ENCODE measurements around the gene NRG2. TPM values are rescaled to one million over a fixed set of nuclear protein-coding genes. Genes with fewer than 3 reads are reported as not detected.

The NRG2 gene
- total and polyA plus RNA-seq, 4 donors, result 2.4 to 11.5 (median 7.3) TPM

DNA sequence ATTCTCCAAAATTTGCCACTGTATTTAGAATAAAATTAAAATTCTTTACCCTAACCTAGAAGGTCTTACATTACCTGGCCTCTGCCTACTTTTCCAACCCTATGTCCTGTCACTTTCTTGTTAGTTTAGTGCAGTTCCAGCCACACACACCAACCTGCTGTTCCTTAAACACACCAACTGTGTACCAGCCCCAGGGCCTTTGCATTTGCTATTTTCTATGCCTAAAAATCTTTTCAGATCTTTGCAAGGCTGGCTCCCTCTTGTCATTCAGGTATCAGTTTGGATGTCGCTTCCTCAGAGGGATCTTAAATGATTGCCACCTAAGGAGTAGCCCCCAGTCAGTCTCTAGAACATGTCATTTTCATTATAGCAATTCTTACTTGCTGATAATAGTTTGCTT lies 17.7 kb upstream of the NRG2 start:
- Histone ChIP-seq H3K27ac (ENCODE audit: low read depth, low read length) (no peak overlapping the region), H3K27me3 (ENCODE audit: control insufficient read depth, insufficient read depth, low read length) (peaks cover 44% of the 10 kb centered on the region), H3K36me3 (ENCODE audit: control insufficient read depth, insufficient read depth, low read length) (no peaks in the 10 kb centered on the region), H3K4me1 (ENCODE audit: control insufficient read depth, insufficient read depth, low read length) (no peaks in the 10 kb centered on the region), H3K4me3 (ENCODE audit: low read depth, low read length) (no peak overlapping the region), H3K9me3 (ENCODE audit: control insufficient read depth, insufficient read depth, low read length) (no peaks in the 10 kb centered on the region)
- no CpG with 5 or more reads among the region's 1 CpG for WGBS (ENCODE audit: insufficient coverage)
- DNase-seq (ENCODE audit: low read depth in 4 of 6, low spot score in 6 of 6), result no peak

DNA sequence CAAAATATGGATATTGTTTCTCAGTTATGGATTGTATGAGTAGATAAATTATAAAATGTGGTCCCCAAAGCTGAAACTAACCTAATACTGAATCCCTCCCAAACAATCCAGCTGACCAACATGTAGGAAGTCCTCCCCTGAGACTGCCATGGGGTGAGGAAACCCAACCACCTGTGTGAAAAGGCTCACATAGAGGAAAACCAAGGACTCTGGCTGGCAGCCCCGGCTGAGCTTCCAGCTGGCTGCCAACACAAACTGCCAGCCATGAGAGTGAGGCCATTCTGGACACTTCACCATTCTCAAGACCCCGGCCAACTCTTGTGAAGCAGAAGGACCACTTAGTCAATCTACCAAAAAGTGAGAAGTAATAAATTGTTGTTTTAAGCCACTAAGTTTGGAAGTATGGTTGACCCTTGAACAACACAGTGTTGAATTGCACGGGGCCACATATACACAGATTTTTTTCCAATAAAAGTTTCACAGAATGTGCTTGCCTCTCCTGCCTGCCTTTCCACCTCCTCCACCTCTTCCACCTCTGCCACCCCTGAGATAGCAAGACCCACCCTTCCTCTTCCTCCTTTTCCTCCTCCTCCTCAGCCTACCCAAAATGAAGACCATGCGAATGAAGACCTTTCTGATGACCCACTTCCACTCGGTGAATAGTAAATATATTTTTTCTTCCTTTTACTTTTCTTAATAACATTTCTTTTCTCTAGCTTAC lies 15.3 kb upstream of the NRG2 start:
- no peak for DNase-seq (ENCODE audit: low read depth in 4 of 6, low spot score in 6 of 6)
- no peaks in the 10 kb centered on the region for H3K4me1 ChIP-seq (ENCODE audit: control insufficient read depth, insufficient read depth, low read length)
- H3K9me3 ChIP-seq (ENCODE audit: control insufficient read depth, insufficient read depth, low read length), result no peaks in the 10 kb centered on the region
- no peak overlapping the region for H3K4me3 ChIP-seq (ENCODE audit: low read depth, low read length)
- no peak overlapping the region for H3K27ac ChIP-seq (ENCODE audit: low read depth, low read length)
- WGBS (ENCODE audit: insufficient coverage), result 76% methylated on average over 2 of the region's 5 CpGs
- H3K36me3 ChIP-seq (ENCODE audit: control insufficient read depth, insufficient read depth, low read length), result no peaks in the 10 kb centered on the region
- H3K27me3 ChIP-seq (ENCODE audit: control insufficient read depth, insufficient read depth, low read length), result peaks cover 47% of the 10 kb centered on the region

DNA sequence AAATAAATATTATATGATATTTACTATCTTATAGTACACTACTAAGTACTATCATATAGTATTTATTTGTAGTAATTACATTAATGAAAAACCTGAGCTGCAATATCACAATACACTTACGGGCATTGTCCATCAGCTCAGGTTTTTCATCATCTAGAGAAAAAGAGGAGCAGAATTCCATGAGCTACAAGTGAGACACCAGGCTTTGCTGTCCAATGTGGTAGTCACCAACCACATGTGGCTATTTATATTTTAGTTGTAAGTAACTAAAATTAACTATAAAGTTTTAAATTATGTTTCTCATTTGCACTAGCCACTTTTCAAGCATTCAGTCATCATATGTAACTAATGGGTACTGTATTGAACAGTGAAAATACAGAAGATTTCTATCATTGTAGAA lies 13.8 kb upstream of the NRG2 start:
- no CpG with 5 or more reads among the region's 1 CpG for WGBS (ENCODE audit: insufficient coverage)
- Histone ChIP-seq H3K9me3 (ENCODE audit: control insufficient read depth, insufficient read depth, low read length) (no peaks in the 10 kb centered on the region), H3K27me3 (ENCODE audit: control insufficient read depth, insufficient read depth, low read length) (peaks cover 41% of the 10 kb centered on the region), H3K4me1 (ENCODE audit: control insufficient read depth, insufficient read depth, low read length) (no peaks in the 10 kb centered on the region), H3K36me3 (ENCODE audit: control insufficient read depth, insufficient read depth, low read length) (no peaks in the 10 kb centered on the region), H3K4me3 (ENCODE audit: low read depth, low read length) (no peak overlapping the region), H3K27ac (ENCODE audit: low read depth, low read length) (no peak overlapping the region)
- DNase-seq (ENCODE audit: low read depth in 4 of 6, low spot score in 6 of 6), result no peak

DNA sequence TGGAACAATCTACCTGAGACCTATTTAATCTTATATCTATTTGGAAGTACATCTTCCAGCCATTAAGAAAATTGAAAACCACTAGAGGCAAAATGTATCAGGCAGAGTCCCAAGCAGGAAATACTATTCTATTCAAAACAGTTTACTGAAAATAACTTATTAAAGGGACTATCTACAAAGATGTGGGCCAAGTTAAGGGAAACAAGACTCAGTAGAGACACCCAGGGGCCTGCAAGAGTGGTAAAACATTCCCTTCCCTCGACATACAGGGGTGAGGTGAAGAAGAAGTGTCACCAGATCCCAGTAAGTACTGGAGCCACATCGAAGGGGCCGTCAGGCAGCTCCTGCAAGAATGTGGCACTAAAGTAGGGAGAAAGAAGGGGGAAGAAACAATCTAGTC lies 12.1 kb upstream of the NRG2 start:
- Histone ChIP-seq H3K4me1 (ENCODE audit: control insufficient read depth, insufficient read depth, low read length) (no peaks in the 10 kb centered on the region), H3K27ac (ENCODE audit: low read depth, low read length) (no peak overlapping the region), H3K9me3 (ENCODE audit: control insufficient read depth, insufficient read depth, low read length) (no peaks in the 10 kb centered on the region), H3K4me3 (ENCODE audit: low read depth, low read length) (no peak overlapping the region), H3K27me3 (ENCODE audit: control insufficient read depth, insufficient read depth, low read length) (peaks cover 32% of the 10 kb centered on the region), H3K36me3 (ENCODE audit: control insufficient read depth, insufficient read depth, low read length) (no peaks in the 10 kb centered on the region)
- no CpG with 5 or more reads among the region's 3 CpGs for WGBS (ENCODE audit: insufficient coverage)
- DNase-seq (ENCODE audit: low read depth in 4 of 6, low spot score in 6 of 6), result no peak

DNA sequence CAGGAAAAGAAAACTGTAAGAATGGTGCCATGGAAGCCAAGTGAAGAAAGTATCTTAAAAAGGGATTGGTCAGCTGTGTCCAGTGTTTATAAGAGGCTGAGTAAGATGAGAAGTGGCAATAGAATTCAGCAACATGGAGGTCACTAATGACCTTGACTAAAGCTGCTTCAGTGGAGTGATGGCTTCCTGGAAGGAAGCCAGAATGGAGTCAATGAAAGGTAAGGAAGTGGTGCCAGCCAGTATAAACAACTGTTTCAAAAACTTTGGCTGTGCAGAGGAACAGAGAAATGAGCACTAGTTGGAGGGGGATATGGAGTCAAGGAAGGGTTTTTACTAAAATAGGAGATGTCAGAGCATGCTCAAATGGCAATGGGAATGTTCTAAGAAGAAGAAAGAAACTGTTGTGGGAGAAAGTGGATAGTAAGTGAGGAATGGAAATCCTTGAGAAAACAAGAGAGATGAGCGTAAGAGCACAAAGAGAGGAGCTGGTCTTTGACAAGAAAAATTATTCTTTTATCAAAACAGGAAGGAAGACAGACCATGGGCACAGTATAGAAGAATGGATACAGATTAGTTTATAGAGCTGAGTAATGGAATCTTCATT lies 11.1 kb upstream of the NRG2 start:
- H3K9me3 ChIP-seq (ENCODE audit: control insufficient read depth, insufficient read depth, low read length), result no peaks in the 10 kb centered on the region
- no peak overlapping the region for H3K4me3 ChIP-seq (ENCODE audit: low read depth, low read length)
- peaks cover 27% of the 10 kb centered on the region for H3K27me3 ChIP-seq (ENCODE audit: control insufficient read depth, insufficient read depth, low read length)
- H3K36me3 ChIP-seq (ENCODE audit: control insufficient read depth, insufficient read depth, low read length), result no peaks in the 10 kb centered on the region
- DNase-seq (ENCODE audit: low read depth in 4 of 6, low spot score in 6 of 6), result peak in 2 of 6 donors; percentile 36 to 45
- no peaks in the 10 kb centered on the region for H3K4me1 ChIP-seq (ENCODE audit: control insufficient read depth, insufficient read depth, low read length)
- WGBS (ENCODE audit: insufficient coverage), result 80% methylated on average over 1 of the region's 1 CpG
- H3K27ac ChIP-seq (ENCODE audit: low read depth, low read length), result no peak overlapping the region

DNA sequence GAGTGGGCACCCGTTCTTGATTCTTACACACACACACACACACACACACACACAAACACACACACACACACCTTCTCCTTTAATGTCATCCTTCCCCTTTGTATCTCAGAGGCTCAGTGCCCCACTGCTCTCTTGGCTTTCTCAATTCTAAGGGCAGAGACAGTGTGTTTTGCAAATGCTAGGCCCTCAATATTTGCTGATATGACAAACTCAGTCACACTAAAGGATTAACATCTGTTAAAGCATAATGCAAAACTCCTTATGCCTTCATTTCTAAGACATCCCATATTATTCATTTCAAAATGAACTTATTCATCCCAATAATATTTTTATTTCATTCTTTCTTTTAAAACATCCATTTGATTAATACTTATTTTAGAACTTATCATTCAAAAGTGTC lies 8.9 kb upstream of the NRG2 start:
- Histone ChIP-seq H3K27ac (ENCODE audit: low read depth, low read length) (no peak overlapping the region), H3K4me1 (ENCODE audit: control insufficient read depth, insufficient read depth, low read length) (no peaks in the 10 kb centered on the region), H3K27me3 (ENCODE audit: control insufficient read depth, insufficient read depth, low read length) (peaks cover 12% of the 10 kb centered on the region), H3K4me3 (ENCODE audit: low read depth, low read length) (no peak overlapping the region), H3K36me3 (ENCODE audit: control insufficient read depth, insufficient read depth, low read length) (no peaks in the 10 kb centered on the region), H3K9me3 (ENCODE audit: control insufficient read depth, insufficient read depth, low read length) (no peaks in the 10 kb centered on the region)
- no peak for DNase-seq (ENCODE audit: low read depth in 4 of 6, low spot score in 6 of 6)
- WGBS (ENCODE audit: insufficient coverage), result 0% methylated on average over 1 of the region's 1 CpG

DNA sequence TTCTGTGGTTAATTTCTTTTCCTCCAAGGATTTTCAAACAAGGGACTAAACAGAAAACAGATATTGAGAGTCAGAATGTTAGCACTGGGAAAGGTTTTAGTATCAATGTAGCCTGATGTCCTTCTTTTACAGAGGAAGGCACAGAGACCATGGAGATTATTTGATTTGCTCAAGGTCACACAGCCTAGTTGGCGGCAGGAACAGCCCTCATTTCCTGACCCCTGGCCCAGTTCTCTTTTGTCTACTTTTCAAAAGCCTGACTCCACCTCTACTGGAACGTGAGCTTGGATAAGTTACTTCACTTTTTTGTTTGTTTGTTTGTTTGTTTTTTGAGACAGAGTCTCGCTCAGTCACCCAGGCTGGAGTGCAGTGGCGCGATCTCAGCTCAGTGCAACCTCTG lies 6.6 kb upstream of the NRG2 start:
- DNase-seq (ENCODE audit: low read depth in 4 of 6, low spot score in 6 of 6), result no peak
- Histone ChIP-seq H3K27me3 (ENCODE audit: control insufficient read depth, insufficient read depth, low read length) (peaks cover 4% of the 10 kb centered on the region), H3K9me3 (ENCODE audit: control insufficient read depth, insufficient read depth, low read length) (no peaks in the 10 kb centered on the region), H3K4me3 (ENCODE audit: low read depth, low read length) (no peak overlapping the region), H3K36me3 (ENCODE audit: control insufficient read depth, insufficient read depth, low read length) (no peaks in the 10 kb centered on the region), H3K27ac (ENCODE audit: low read depth, low read length) (no peak overlapping the region), H3K4me1 (ENCODE audit: control insufficient read depth, insufficient read depth, low read length) (no peaks in the 10 kb centered on the region)
- WGBS (ENCODE audit: insufficient coverage), result 81% methylated on average over 4 of the region's 5 CpGs

DNA sequence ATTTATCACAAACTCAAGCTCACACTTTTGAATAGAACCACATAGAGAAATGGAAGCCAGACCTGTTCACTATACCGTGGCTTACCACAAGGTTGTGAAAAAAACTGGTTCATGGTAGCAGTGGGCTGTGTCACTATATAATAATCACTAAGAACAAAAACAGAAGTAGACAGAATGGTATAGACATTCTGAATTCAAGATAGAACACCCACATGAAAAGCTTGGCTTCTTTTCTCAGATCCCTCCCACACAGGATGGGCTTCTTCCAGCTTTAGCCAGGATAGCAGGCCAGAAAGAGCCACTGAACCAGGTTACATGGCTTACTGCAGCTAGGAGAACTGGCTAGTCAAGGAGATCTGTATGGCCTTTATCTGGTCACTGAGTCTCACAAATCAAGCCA lies 6.1 kb upstream of the NRG2 start:
- WGBS (ENCODE audit: insufficient coverage), result no CpG with 5 or more reads among the region's 1 CpG
- Histone ChIP-seq H3K27me3 (ENCODE audit: control insufficient read depth, insufficient read depth, low read length) (peaks cover 4% of the 10 kb centered on the region), H3K9me3 (ENCODE audit: control insufficient read depth, insufficient read depth, low read length) (no peaks in the 10 kb centered on the region), H3K27ac (ENCODE audit: low read depth, low read length) (no peak overlapping the region), H3K36me3 (ENCODE audit: control insufficient read depth, insufficient read depth, low read length) (no peaks in the 10 kb centered on the region), H3K4me3 (ENCODE audit: low read depth, low read length) (no peak overlapping the region), H3K4me1 (ENCODE audit: control insufficient read depth, insufficient read depth, low read length) (no peaks in the 10 kb centered on the region)
- no peak for DNase-seq (ENCODE audit: low read depth in 4 of 6, low spot score in 6 of 6)

DNA sequence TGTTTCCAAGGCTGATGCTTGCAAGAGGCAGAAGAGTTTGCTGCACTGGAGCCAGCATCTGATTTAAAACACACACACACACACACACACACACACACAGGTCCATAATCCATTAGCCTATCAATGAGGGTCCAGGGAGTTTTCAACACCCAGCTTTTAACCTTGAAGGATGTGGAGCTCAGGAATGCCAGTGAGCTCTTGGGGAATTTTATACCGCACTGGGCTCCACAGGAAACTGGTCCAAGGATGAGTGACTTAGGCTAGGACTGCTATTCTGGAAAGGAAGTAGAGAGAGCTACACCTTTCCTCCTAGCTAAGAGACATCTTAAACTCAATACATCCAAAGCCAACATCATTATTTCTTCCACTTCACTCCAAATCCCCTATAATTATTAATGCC lies 942 bp upstream of the NRG2 start:
- Histone ChIP-seq H3K4me1 (ENCODE audit: control insufficient read depth, insufficient read depth, low read length) (peaks cover 12% of the 10 kb centered on the region), H3K9me3 (ENCODE audit: control insufficient read depth, insufficient read depth, low read length) (no peaks in the 10 kb centered on the region), H3K36me3 (ENCODE audit: control insufficient read depth, insufficient read depth, low read length) (no peaks in the 10 kb centered on the region), H3K27me3 (ENCODE audit: control insufficient read depth, insufficient read depth, low read length) (no peaks in the 10 kb centered on the region), H3K27ac (ENCODE audit: low read depth, low read length) (no peak overlapping the region), H3K4me3 (ENCODE audit: low read depth, low read length) (no peak overlapping the region)
- WGBS (ENCODE audit: insufficient coverage), result no CpG with 5 or more reads among the region's 1 CpG
- no peak for DNase-seq (ENCODE audit: low read depth in 4 of 6, low spot score in 6 of 6)

DNA sequence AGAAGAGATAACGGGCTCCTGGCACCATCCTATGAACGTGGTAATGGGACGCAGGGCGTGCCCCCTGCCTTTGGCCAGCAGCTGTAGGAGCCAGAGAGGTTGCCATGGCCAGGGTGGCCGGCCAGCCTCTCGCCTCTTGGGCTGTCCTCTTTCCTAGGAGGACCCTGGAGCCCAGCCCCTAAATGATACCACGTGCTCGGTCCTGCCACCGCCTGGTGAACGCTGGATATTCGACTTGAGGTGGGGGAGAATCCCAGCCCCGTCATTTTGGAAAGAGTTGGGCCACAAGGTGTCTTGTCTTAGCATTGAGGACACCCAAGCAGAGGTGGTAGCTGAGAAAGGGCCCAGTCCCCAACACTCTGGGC lies 391 bp upstream of the NRG2 start:
- Histone ChIP-seq H3K4me1 (ENCODE audit: control insufficient read depth, insufficient read depth, low read length) (peaks cover 12% of the 10 kb centered on the region), H3K9me3 (ENCODE audit: control insufficient read depth, insufficient read depth, low read length) (no peaks in the 10 kb centered on the region), H3K4me3 (ENCODE audit: low read depth, low read length) (peak overlapping the region; percentile 55), H3K36me3 (ENCODE audit: control insufficient read depth, insufficient read depth, low read length) (no peaks in the 10 kb centered on the region), H3K27ac (ENCODE audit: low read depth, low read length) (peak overlapping the region; percentile 79), H3K27me3 (ENCODE audit: control insufficient read depth, insufficient read depth, low read length) (no peaks in the 10 kb centered on the region)
- WGBS (ENCODE audit: insufficient coverage), result under 1% methylated on average over 12 of the region's 12 CpGs
- DNase-seq (ENCODE audit: low read depth in 4 of 6, low spot score in 6 of 6), result peak in 3 of 6 donors; percentile 18 to 87 (median 73)

All from spinal cord (tissue), 10 donors.